ENCODE data around the gene FNBP1.

GRCh38 chr9:129904734-129905133, 138.3 kb downstream of the FNBP1 start:
- TF ChIP-seq POLR2A (IDR thresholded peaks at IDR 0.05) (no peak), EP300 (IDR thresholded peaks at IDR 0.05) (no peak), CTCF (IDR thresholded peaks at IDR 0.05) (no peak), POLR2AphosphoS5 (IDR thresholded peaks at IDR 0.05) (no peak)
